Hematopoietic multipotent progenitor cell treated with erythropoietin and hydrocortisone succinate and interleukin-3 and kit ligand, for 15 days (in vitro differentiated cells): ENCODE measurements around the gene UBR2.
"Not testable (repeated sequence)": the region's sequence is repeated elsewhere in the genome, so short reads cannot be mapped to it uniquely, and the experiment has no call there.

Experiments
- DNase-seq: peaks from one replicate; pipeline ENCODE4 v3.0.0-alpha.2; 2015; ENCODE audit warnings: low spot score

Gene UBR2

GRCh38 chr6:42555477-42556457, 8.1 kb upstream of the UBR2 start:
- DNase-seq, result peak; percentile 89

GRCh38 chr6:42556462-42556861, 7.4 kb upstream of the UBR2 start:
- no peak for DNase-seq

DNA sequence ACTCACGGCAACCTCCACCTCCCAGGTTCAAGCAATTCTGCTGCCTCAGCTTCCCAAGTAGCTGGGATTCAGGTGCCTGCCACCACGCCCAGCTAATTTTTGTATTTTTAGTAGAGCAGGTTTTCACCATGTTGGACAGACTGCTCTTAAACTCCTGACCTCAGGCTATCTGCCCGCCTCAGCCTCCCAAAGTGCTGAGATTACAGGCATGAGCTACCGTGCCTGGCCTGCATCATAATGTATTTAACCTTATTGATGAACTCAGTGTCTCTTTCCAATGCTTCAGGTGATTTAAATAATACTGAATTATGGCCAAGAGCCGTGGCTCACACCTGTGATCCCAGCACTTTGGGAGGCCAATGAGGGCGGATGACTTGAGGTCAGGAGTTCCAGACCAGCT, 4.6 kb upstream of the UBR2 start:
- not testable (repeated sequence) for DNase-seq

DNA sequence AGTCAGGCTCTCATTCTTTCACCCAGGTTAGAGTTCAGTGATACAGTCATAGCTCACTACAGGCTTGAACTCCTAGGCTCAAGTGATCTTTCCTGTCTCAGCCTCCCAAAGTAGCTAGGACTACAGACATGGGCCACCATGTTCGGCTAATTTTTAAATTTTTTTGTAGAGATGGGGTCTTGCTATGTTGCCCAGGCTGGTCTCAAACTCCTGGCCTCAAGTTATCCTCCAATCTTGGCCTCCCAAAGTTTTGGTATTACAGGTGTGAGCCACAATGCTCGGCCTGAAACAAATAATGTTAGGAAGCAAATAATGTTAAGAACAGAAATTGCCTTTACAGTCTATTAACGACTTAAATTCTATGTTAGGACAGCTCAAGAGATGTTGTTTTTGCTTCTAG, 1.8 kb upstream of the UBR2 start:
- no peak for DNase-seq

DNA sequence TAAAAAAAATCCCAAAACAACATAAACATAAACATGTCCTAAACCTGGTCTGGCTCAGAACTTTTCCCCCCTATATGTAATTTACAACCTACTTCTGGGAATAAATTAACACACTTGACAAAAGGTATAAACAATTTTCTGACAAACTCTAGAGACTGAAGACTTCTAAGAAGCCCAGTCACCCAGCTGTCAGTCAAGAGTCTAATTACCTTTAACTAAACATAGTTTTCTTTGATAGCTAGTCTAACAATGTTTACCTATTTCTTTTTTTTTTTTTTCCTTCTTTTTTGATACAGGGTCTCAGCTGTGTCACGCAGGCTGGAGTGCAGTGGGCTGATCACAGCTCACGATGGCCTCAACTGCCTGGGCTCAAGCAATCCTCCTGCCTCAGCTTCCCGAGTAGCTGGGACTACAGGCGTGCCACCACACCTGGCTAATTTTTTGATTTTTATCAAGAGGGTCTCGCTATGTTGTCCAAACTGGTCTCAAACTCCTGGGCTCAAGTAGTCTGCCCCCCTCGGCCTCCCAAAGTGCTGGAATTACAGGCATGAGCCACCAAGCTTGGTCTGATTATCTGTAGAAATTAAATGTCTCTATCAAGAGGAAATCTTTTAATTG, 932 bp upstream of the UBR2 start:
- no peak for DNase-seq

DNA sequence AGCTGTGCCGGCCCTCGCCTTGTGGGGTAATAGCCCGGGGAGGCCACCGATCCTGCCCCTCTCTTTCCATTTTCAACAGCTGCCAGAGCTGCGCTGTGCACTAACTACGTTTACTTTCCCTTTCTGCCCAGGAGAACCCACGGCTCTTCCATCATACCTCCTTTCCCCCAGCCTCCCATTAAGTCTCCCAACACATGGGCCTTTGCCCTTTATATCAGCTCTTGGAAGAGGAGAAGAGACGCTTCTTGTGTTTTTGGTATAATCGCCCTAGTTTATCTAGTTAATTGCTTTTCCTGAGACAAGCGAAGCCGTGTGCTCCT, 637 bp downstream of the UBR2 start:
- DNase-seq, result peak; percentile 49

- peak; percentile 44 for DNase-seq
Measured at GRCh38 chr6:42565823-42566613, 2.2 kb downstream of the UBR2 start.

DNA sequence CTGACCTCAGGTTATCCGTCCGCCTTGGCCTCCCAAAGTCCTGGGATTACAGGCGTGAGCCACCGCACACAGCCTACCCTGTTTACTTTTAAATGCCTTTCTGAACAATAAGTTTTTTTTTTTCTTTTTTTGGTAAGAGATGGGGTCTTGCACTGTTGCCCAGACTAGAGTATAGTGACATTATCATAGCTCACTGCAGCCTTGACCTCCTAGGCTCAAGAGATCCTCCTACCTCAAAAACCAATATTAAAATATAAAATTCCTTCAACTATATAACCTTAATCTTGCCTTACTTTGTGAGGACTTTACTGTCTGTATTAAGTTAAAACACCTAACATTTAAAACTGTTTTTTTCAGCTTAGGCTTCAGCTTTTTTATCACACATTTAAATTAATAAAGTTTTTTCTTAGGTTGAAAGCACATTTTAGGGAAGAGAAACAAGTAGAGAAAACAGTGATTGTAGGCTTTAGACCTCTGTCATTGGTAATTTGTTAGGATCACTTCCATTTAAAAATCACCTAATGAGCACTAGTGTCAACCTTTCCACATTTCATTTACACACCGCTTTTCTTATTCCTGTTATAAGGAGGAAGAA, 2.9 kb downstream of the UBR2 start:
- DNase-seq, result no peak

GRCh38 chr6:42567237-42567636, 3.4 kb downstream of the UBR2 start:
- DNase-seq, result peak; percentile 44

DNA sequence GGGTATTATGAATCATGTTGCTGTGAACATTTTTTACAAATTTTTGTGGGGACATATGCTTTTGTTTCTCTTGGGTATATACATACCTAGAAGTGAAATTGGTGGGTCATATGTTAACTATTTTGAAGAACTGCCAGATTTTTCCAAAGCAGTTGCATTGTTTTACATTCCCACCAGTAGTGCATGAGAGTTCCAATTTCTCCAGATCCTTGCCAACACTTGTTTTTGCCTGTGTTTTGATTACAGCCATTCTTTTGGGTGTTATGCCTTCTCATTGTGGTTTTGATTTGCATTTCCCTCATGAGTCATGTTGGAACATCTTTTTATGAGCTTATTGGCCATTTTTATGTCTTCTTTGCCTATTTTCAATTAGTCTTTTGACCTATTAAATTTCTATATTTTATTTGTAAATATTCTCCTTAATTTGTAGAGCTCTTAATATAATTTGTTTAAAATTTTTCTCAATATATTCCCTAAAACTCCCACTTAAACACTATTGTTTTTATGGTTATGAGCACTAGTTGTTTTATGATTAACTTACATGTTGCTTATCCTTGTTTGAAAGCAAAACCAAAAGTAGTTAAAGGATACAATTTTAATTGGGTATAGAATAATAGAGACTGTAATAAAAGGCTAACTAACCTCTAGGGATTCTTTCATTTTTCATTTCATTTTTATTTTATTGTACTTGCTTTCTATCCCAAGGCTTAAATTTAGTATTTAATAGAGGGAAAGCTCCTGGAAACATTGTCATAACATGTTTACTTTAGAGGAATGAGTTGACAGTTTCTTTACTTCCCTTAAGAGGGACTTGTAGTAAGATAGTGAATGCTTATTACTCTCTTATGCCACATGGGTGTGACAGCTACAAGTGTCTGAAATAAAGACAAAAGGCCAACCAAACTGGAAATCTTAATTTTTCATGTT, 5.5 kb downstream of the UBR2 start:
- DNase-seq, result peak; percentile 85

- peak; percentile 18 for DNase-seq
Measured at GRCh38 chr6:42571611-42572342, 7.9 kb downstream of the UBR2 start.

GRCh38 chr6:42572523-42572922, 8.7 kb downstream of the UBR2 start:
- DNase-seq, result no peak

GRCh38 chr6:42576538-42576937, 12.7 kb downstream of the UBR2 start:
- not testable (repeated sequence) for DNase-seq

GRCh38 chr6:42598300-42598699, 34.5 kb downstream of the UBR2 start:
- DNase-seq, result no peak

GRCh38 chr6:42599558-42599957, 35.7 kb downstream of the UBR2 start:
- DNase-seq, result no peak

DNA sequence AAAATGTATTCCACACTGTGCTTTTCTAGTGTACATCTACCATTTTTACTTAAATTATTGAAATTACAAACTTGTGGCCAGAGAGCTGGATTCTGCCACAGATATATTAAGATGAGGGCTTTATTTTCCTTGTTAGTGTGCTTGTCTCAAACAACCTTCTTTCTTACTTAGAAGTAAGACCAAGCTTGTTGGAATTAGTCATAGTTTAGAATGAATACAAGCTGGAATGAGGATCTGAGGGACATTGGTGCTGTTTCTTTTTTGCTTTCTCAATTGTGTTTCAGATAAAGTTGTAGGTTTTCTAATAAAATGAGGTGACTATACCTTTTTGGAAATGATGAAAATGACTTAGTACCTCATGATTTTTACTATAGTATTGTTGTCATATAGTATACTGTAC, 40.3 kb downstream of the UBR2 start:
- no peak for DNase-seq

GRCh38 chr6:42604699-42605098, 40.9 kb downstream of the UBR2 start:
- DNase-seq, result not testable (repeated sequence)

GRCh38 chr6:42610416-42610815, 46.6 kb downstream of the UBR2 start:
- no peak for DNase-seq

GRCh38 chr6:42615518-42615917, 51.7 kb downstream of the UBR2 start:
- DNase-seq, result no peak

- no peak for DNase-seq
Measured at GRCh38 chr6:42616716-42617115, 52.9 kb downstream of the UBR2 start.

DNA sequence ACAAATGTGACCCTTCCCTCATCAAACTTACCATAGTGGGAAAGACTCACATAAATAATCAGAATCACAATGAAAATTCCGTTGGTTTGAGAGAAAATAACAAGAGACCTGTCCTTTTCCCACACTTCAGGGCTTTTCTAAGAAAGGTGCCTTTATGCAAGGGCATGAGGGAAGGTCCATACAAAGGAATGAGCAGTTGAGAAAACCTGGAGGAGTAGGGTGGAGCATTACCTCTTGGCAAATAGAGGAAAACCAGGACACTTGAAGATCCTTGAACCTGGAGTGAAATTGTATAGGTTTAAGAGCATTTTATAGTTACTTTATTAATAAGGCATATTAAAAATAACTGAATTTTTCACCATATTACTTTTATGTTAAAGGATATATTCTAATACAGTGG, 54.3 kb downstream of the UBR2 start:
- DNase-seq, result no peak
